Upper lobe of left lung (tissue), 6 donors: ENCODE results near the gene DAPK1. TPM values are rescaled to one million over a fixed set of nuclear protein-coding genes. Genes with fewer than 3 reads are reported as not detected.

ENCODE experiments used
- ATAC-seq, 2 donors: fragments of 200-7000 bp; cut with Tn5 transposase; one replicate each; pipeline ENCODE4 v1.9.1; 2022; ENCODE audit warnings: mild to moderate bottlenecking in 2 of 2, moderate library complexity in 2 of 2; ENCODE audit not compliant: low FRiP score in 2 of 2
- DNase-seq, 2 donors: peaks; one replicate each; pipeline ENCODE4 v3.0.0-alpha.2; 2019 to 2020
- H3K27ac ChIP-seq, 4 donors: fragments of 200-600 bp; sonication (generic); one replicate each; pipeline ENCODE4 v1.5.1; 2016 to 2019
- H3K27me3 ChIP-seq, 4 donors: fragments of 200-600 bp; sonication (generic); one replicate each; pipeline ENCODE4 v1.5.1; 2017 to 2019
- H3K36me3 ChIP-seq, 4 donors: fragments of 200-600 bp; sonication (generic); one replicate each; pipeline ENCODE4 v1.5.1; 2016 to 2019
- H3K4me1 ChIP-seq, 4 donors: fragments of 200-600 bp; sonication (generic); one replicate each; pipeline ENCODE4 v1.5.1; 2018 to 2019
- H3K4me3 ChIP-seq, 4 donors: fragments of 200-600 bp; sonication (generic); one replicate each; pipeline ENCODE4 v1.5.1; 2017 to 2019; ENCODE audit warnings: mild to moderate bottlenecking in 2 of 4, moderate library complexity in 1 of 4
- H3K9me3 ChIP-seq, 4 donors: fragments of 200-600 bp; sonication (generic); one replicate each; pipeline ENCODE4 v1.5.1; 2018 to 2019
- CTCF ChIP-seq, 6 experiments: fragments of 450-650 bp in 4 of 6; fragments of 200-600 bp in 2 of 6; sonication (generic) in 2 of 6; IDR thresholded peaks; one replicate each; pipeline ENCODE4 v1.5.1; 2016 to 2019; ENCODE audit warnings: antibody characterized with exemption in 6 of 6
- EP300 ChIP-seq, 4 donors: sonication (generic); formaldehyde crosslinking; IDR thresholded peaks; one replicate each; pipeline ENCODE4 v1.5.1; 2017; ENCODE audit warnings: antibody characterized with exemption in 4 of 4, control low read depth in 2 of 4
- POLR2A ChIP-seq, 4 donors: fragments of 450-650 bp; IDR thresholded peaks; one replicate each; pipeline ENCODE4 v1.5.1; 2016 to 2017; ENCODE audit warnings: antibody characterized with exemption in 4 of 4, mild to moderate bottlenecking in 2 of 4
- POLR2AphosphoS5 ChIP-seq, 2 donors: sonication (generic); formaldehyde crosslinking; IDR thresholded peaks; one replicate each; pipeline ENCODE4 v1.5.1; 2017; ENCODE audit warnings: antibody characterized with exemption in 2 of 2
- WGBS, 2 donors: methylation state at CpG; one replicate each; pipeline ENCODE4 v1.1.5; 2017 to 2018; 5-methylcytosine and 5-hydroxymethylcytosine counted together
- total RNA-seq, 6 donors: library from RNA; depleted of rRNA in 4 of 6; stranded (reverse); fragments of >200 nt in 4 of 6; gene quantifications; one replicate each; pipeline versions ENCODE4 v1.1.0 to v1.2.1, GENCODE V29; 2016 to 2021
- donor health status: DM: no; HTN: no; CAD: no; lungs with moderate emphysema.
- donor health status: DM: no; HTN: yes; CAD: no; lungs with severe emphysema.

DAPK1 gene
- total RNA-seq, 6 donors from 2014 or later: 125 to 334 (median 213) TPM

DNA sequence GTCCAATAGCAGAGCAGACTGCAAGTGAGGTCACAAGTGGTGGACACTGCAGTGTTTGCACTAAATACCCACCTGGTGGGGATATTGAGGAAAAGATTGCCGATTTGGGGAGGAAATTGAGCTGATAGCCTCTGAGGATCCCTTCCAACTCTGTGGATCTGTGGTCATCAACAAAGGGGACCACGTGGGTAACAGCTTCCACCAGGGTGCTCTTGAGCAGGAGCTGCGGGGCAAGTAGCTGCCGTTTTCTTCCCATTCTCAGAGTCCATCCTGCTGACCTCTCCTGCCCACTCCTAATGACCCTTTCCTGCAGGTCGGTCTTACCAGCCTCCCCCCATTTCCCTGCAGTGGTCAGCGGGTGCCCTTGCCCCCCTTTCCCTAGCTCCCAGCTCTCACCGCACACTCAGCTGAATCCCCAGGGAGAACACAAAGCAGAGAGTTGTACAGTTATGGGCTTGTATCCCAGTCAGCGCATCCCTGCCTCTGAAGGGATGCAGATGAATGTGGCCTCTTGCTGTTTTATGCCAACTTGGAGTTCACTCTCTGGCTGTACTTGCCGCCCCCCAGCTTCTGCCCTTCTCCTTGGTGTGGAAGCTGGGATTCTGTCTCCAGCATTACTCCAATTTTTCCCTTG, 18.0 kb downstream of the DAPK1 start:
- 85 to 87% methylated on average over 9 of the region's 9 CpGs for WGBS, 2 donors
- TF ChIP-seq EP300 (IDR thresholded peaks at IDR 0.05) (no peak), POLR2A (IDR thresholded peaks at IDR 0.05) (no peak), CTCF (IDR thresholded peaks at IDR 0.05) (no peak), POLR2AphosphoS5 (IDR thresholded peaks at IDR 0.05) (no peak)
- H3K27ac ChIP-seq: peak overlapping the region in 3 of 4 donors; percentile 49 to 71 (median 59)

GRCh38 chr9:87516222-87516925, 18.7 kb downstream of the DAPK1 start:
- ATAC-seq (peak; percentile 77 to 86), DNase-seq (peak in 1 of 2 donors; percentile 85)
- no peaks in the 10 kb centered on the region for H3K9me3 ChIP-seq
- no peaks in the 10 kb centered on the region for H3K36me3 ChIP-seq
- peaks cover 28 to 49% (median 48%) of the 10 kb centered on the region in 4 donors for H3K4me1 ChIP-seq
- WGBS, 2 donors: 55 to 64% methylated on average over 12 of the region's 12 CpGs
- no peak overlapping the region for H3K4me3 ChIP-seq
- peak in 1 of 4 donors; percentile 16 for TF ChIP-seq POLR2A (IDR thresholded peaks at IDR 0.05)
- TF ChIP-seq CTCF (IDR thresholded peaks at IDR 0.05): no peak
- peak; percentile 21 to 31 for TF ChIP-seq POLR2AphosphoS5 (IDR thresholded peaks at IDR 0.05)
- no peak for TF ChIP-seq EP300 (IDR thresholded peaks at IDR 0.05)
- peak overlapping the region in 3 of 4 donors; percentile 59 to 71 (median 59) for H3K27ac ChIP-seq
- no peaks in the 10 kb centered on the region for H3K27me3 ChIP-seq

More for the DNA sequence above, 18.0 kb downstream of the DAPK1 start:
- no peaks in the 10 kb centered on the region for H3K36me3 ChIP-seq
- DNase-seq (no peak), ATAC-seq (peak in 1 of 2 donors; percentile 26)
- no peaks in the 10 kb centered on the region for H3K9me3 ChIP-seq
- H3K4me3 ChIP-seq: no peak overlapping the region
- no peaks in the 10 kb centered on the region for H3K27me3 ChIP-seq
- peaks cover 28 to 49% (median 48%) of the 10 kb centered on the region in 4 donors for H3K4me1 ChIP-seq

DNA sequence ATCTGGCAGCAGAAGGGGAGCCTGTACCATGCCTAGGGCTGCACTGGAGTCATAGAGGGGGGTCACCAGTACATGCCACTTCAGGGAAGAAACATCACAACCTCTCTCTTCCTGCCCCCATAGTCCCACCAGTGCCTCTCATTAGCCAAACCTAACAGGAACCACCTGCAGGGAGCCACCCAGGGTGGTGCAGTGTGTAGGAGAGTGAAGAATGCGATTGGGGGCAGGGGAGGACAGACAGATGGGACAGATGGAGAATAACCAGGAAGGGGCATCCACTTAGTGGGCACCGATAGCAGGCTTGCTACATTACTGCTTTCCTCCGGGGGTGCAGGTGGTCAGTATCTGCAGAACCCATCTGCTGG, 19.2 kb downstream of the DAPK1 start:
- Histone ChIP-seq H3K4me3 (no peak overlapping the region), H3K9me3 (no peaks in the 10 kb centered on the region), H3K4me1 (peaks cover 28 to 49% (median 47%) of the 10 kb centered on the region in 4 donors), H3K27me3 (no peaks in the 10 kb centered on the region), H3K27ac (peak overlapping the region in 2 of 4 donors; percentile 59 to 71), H3K36me3 (no peaks in the 10 kb centered on the region)
- ATAC-seq: peak in 1 of 2 donors; percentile 16
- TF ChIP-seq POLR2AphosphoS5 (IDR thresholded peaks at IDR 0.05): no peak
- no peak for TF ChIP-seq EP300 (IDR thresholded peaks at IDR 0.05)
- TF ChIP-seq POLR2A (IDR thresholded peaks at IDR 0.05): no peak
- no peak for DNase-seq
- 58 to 81% methylated on average over 3 of the region's 3 CpGs for WGBS, 2 donors

- ATAC-seq: no peak
- no peak for TF ChIP-seq POLR2AphosphoS5 (IDR thresholded peaks at IDR 0.05)
- TF ChIP-seq CTCF (IDR thresholded peaks at IDR 0.05): no peak
- no peak for TF ChIP-seq POLR2A (IDR thresholded peaks at IDR 0.05)
- no peak for DNase-seq
- H3K4me1 ChIP-seq: peaks cover 28 to 49% (median 41%) of the 10 kb centered on the region in 4 donors
- no peaks in the 10 kb centered on the region for H3K27me3 ChIP-seq
- 67 to 85% methylated on average over 6 of the region's 6 CpGs for WGBS, 2 donors
- H3K9me3 ChIP-seq: no peaks in the 10 kb centered on the region
- H3K27ac ChIP-seq: no peak overlapping the region
- no peaks in the 10 kb centered on the region for H3K36me3 ChIP-seq
- H3K4me3 ChIP-seq: no peak overlapping the region
Measured at GRCh38 chr9:87517732-87518131, 20.1 kb downstream of the DAPK1 start.

- WGBS, 2 donors: 17 to 35% methylated on average over 10 to 12 of the region's 12 CpGs
- peak overlapping the region in 3 of 4 donors; percentile 34 to 71 (median 41) for H3K27ac ChIP-seq
- H3K9me3 ChIP-seq: no peaks in the 10 kb centered on the region
- DNase-seq: peak; percentile 53 to 83
- no peaks in the 10 kb centered on the region for H3K36me3 ChIP-seq
- no peaks in the 10 kb centered on the region for H3K27me3 ChIP-seq
- peak; percentile 62 to 86 for ATAC-seq
- H3K4me1 ChIP-seq: peaks cover 28 to 48% (median 40%) of the 10 kb centered on the region in 4 donors
- TF ChIP-seq EP300 (IDR thresholded peaks at IDR 0.05) (no peak), CTCF (IDR thresholded peaks at IDR 0.05) (no peak), POLR2AphosphoS5 (IDR thresholded peaks at IDR 0.05) (peak in 1 of 2 donors; percentile 30), POLR2A (IDR thresholded peaks at IDR 0.05) (no peak)
- H3K4me3 ChIP-seq: no peak overlapping the region
Measured at GRCh38 chr9:87518702-87519335, 21.2 kb downstream of the DAPK1 start.
